Suprapubic skin (tissue), 4 donors: ENCODE results near the gene HOXD3. TPM values are rescaled to one million over a fixed set of nuclear protein-coding genes. Genes with fewer than 3 reads are reported as not detected.

Experiments used
- DNase-seq, 2 donors: peaks; one replicate each; pipeline ENCODE4 v3.0.0-alpha.2; 2019; ENCODE audit warnings: low spot score in 2 of 2
- H3K27ac ChIP-seq: fragments of 200-600 bp; sonication (generic); one replicate; pipeline ENCODE4 v1.5.1; 2019
- H3K27me3 ChIP-seq: fragments of 200-600 bp; sonication (generic); one replicate; pipeline ENCODE4 v1.5.1; 2019
- H3K36me3 ChIP-seq: fragments of 200-600 bp; sonication (generic); one replicate; pipeline ENCODE4 v1.5.1; 2019
- H3K4me1 ChIP-seq: fragments of 200-600 bp; sonication (generic); one replicate; pipeline ENCODE4 v1.5.1; 2019
- H3K4me3 ChIP-seq: fragments of 200-600 bp; sonication (generic); one replicate; pipeline ENCODE4 v1.5.1; 2019; ENCODE audit warnings: mild to moderate bottlenecking
- H3K9me3 ChIP-seq: fragments of 200-600 bp; sonication (generic); one replicate; pipeline ENCODE4 v1.5.1; 2019
- EP300 ChIP-seq: sonication (generic); formaldehyde crosslinking; IDR thresholded peaks from one replicate; pipeline ENCODE4 v1.6.1; 2017; ENCODE audit warnings: antibody characterized with exemption
- POLR2A ChIP-seq, 2 donors: fragments of 450-650 bp; IDR thresholded peaks; one replicate each; pipeline ENCODE4 v1.6.1; 2017; ENCODE audit warnings: antibody characterized with exemption in 2 of 2, mild to moderate bottlenecking in 2 of 2, moderate library complexity in 2 of 2
- POLR2AphosphoS5 ChIP-seq, 3 donors: sonication (generic); formaldehyde crosslinking; IDR thresholded peaks; one replicate each; pipeline ENCODE4 v1.6.1; 2017; ENCODE audit warnings: antibody characterized with exemption in 3 of 3
- WGBS: methylation state at CpG from one replicate; pipeline ENCODE4 v1.1.5; 2018; 5-methylcytosine and 5-hydroxymethylcytosine counted together
- total RNA-seq, 4 donors: library from RNA; depleted of rRNA; stranded (reverse); fragments of >200 nt; gene quantifications; one replicate each; pipeline ENCODE4 v1.1.0, GENCODE V29; 2016
- TF ChIP-seq, protein P1 (sequence below), 2 donors: fragments of 200-600 bp in 1 of 2; fragments of 450-650 bp in 1 of 2; sonication (generic) in 1 of 2; IDR thresholded peaks; one replicate each; pipeline ENCODE4 v1.5.1; 2016 to 2019; ENCODE audit warnings: antibody characterized with exemption in 2 of 2, mild to moderate bottlenecking in 1 of 2, moderate library complexity in 1 of 2

HOXD3 gene
- total RNA-seq, 4 donors from 2014 or later, result 0.49 to 3.5 (median 1.5) TPM

GRCh38 chr2:176128172-176128981 is 28.7 kb upstream of the HOXD3 start:
- Histone ChIP-seq H3K36me3 (no peaks in the 10 kb centered on the region), H3K27ac (peak overlapping the region; percentile 96), H3K4me1 (peaks cover 48% of the 10 kb centered on the region), H3K9me3 (no peaks in the 10 kb centered on the region), H3K27me3 (peaks cover 97% of the 10 kb centered on the region), H3K4me3 (peak overlapping the region; percentile 65)
- 15% methylated on average over 45 of the region's 49 CpGs for whole genome bisulfite sequencing
- peak; percentile 61 to 68 for DNase-seq
- TF ChIP-seq POLR2AphosphoS5 (IDR thresholded peaks at IDR 0.05) (no peak), EP300 (no peak), POLR2A (IDR thresholded peaks at IDR 0.05) (no peak)
- TF ChIP-seq, protein P1, sequence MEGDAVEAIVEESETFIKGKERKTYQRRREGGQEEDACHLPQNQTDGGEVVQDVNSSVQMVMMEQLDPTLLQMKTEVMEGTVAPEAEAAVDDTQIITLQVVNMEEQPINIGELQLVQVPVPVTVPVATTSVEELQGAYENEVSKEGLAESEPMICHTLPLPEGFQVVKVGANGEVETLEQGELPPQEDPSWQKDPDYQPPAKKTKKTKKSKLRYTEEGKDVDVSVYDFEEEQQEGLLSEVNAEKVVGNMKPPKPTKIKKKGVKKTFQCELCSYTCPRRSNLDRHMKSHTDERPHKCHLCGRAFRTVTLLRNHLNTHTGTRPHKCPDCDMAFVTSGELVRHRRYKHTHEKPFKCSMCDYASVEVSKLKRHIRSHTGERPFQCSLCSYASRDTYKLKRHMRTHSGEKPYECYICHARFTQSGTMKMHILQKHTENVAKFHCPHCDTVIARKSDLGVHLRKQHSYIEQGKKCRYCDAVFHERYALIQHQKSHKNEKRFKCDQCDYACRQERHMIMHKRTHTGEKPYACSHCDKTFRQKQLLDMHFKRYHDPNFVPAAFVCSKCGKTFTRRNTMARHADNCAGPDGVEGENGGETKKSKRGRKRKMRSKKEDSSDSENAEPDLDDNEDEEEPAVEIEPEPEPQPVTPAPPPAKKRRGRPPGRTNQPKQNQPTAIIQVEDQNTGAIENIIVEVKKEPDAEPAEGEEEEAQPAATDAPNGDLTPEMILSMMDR (IDR thresholded peaks at IDR 0.05), result no peak

- no peaks in the 10 kb centered on the region for H3K9me3 ChIP-seq
- peaks cover 95% of the 10 kb centered on the region for H3K27me3 ChIP-seq
- peak in 1 of 2 donors; percentile 77 for DNase-seq
- no peaks in the 10 kb centered on the region for H3K36me3 ChIP-seq
- peaks cover 42% of the 10 kb centered on the region for H3K4me1 ChIP-seq
- WGBS, result 5% methylated on average over 8 of the region's 64 CpGs
- TF ChIP-seq POLR2A (IDR thresholded peaks at IDR 0.05) (no peak), POLR2AphosphoS5 (IDR thresholded peaks at IDR 0.05) (peak in 2 of 3 donors; percentile 57 to 92)
- peak within 1 kb of the TSS; percentile 65 for H3K4me3 ChIP-seq
- H3K27ac ChIP-seq, result peak within 1 kb of the TSS; percentile 96
Measured at GRCh38 chr2:176128982-176129796, 27.9 kb upstream of the HOXD3 start, which contains the start of gene HOXD8. Gene HOXD8, plus strand, starts transcription at chr2:176129705. Its CDS starts 662 bp downstream, at chr2:176130367.

GRCh38 chr2:176129813-176130146 is 27.3 kb upstream of the HOXD3 start:
- no peak for TF ChIP-seq POLR2A (IDR thresholded peaks at IDR 0.05)
- TF ChIP-seq EP300, result no peak
- TF ChIP-seq, protein P1 (IDR thresholded peaks at IDR 0.05), result no peak
- TF ChIP-seq POLR2AphosphoS5 (IDR thresholded peaks at IDR 0.05), result no peak
- Histone ChIP-seq H3K36me3 (no peaks in the 10 kb centered on the region), H3K4me3 (peak overlapping the region; percentile 65), H3K4me1 (peaks cover 43% of the 10 kb centered on the region), H3K27me3 (peaks cover 95% of the 10 kb centered on the region), H3K9me3 (no peaks in the 10 kb centered on the region), H3K27ac (peak overlapping the region; percentile 96)
- DNase-seq, result peak in 1 of 2 donors; percentile 73
- no CpG with 5 or more reads among the region's 43 CpGs for WGBS

DNA sequence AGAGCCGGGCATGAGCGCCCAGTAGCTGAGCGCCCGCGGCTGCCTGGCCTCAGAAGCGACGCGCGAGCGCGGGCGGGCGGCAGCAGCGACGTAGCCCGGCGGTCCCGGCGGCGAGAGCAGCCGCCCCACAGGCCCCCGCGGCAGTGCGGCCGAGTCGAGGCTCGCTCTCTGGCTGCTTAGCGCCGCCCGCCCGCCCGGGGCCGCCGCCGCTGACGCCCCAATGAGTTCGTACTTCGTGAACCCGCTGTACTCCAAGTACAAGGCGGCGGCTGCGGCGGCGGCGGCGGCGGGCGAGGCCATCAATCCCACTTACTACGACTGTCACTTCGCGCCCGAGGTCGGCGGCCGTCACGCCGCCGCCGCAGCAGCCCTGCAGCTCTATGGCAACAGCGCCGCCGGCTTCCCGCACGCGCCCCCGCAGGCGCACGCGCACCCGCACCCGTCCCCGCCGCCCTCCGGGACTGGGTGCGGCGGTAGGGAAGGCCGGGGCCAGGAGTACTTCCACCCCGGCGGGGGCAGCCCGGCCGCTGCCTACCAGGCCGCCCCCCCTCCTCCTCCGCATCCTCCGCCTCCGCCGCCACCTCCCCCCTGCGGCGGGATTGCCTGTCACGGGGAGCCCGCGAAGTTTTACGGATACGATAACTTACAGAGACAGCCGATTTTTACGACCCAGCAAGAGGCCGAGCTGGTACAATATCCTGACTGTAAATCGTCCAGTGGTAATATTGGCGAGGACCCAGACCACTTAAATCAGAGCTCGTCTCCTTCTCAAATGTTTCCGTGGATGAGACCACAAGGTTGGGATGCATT is 26.8 kb upstream of the HOXD3 start:
- Histone ChIP-seq H3K4me3 (peak overlapping the region; percentile 65), H3K27ac (peak overlapping the region; percentile 96), H3K27me3 (peaks cover 95% of the 10 kb centered on the region), H3K36me3 (no peaks in the 10 kb centered on the region), H3K4me1 (peaks cover 49% of the 10 kb centered on the region), H3K9me3 (no peaks in the 10 kb centered on the region)
- WGBS, result under 1% methylated on average over 10 of the region's 100 CpGs
- no peak for TF ChIP-seq EP300
- TF ChIP-seq, protein P1 (IDR thresholded peaks at IDR 0.05), result no peak
- TF ChIP-seq POLR2AphosphoS5 (IDR thresholded peaks at IDR 0.05), result no peak
- TF ChIP-seq POLR2A (IDR thresholded peaks at IDR 0.05), result peak; percentile 8 to 23
- peak in 1 of 2 donors; percentile 76 for DNase-seq
